ENCODE measurements around the gene CHL1. TPM values are rescaled to one million over a fixed set of nuclear protein-coding genes. Genes with fewer than 3 reads are reported as not detected.

The CHL1 gene
- total RNA-seq, 1 donor from 2014 or later = 0.53 TPM

- H3K27me3 ChIP-seq = no peaks in the 10 kb centered on the region
- H3K9me3 ChIP-seq = no peaks in the 10 kb centered on the region
- no peaks in the 10 kb centered on the region for H3K4me1 ChIP-seq
- H3K36me3 ChIP-seq = no peaks in the 10 kb centered on the region
- intact Hi-C loops (cut with DNase I) = no loop called here
- no peak for TF ChIP-seq CTCF (IDR thresholded peaks at IDR 0.05)
- DNase-seq (ENCODE audit: low spot score in 2 of 2) = no peak
- no peak overlapping the region for H3K27ac ChIP-seq
- H3K4me3 ChIP-seq = no peak overlapping the region
Observed at GRCh38 chr3:435161-435560, 238.6 kb downstream of the CHL1 start.

GRCh38 chr3:436053-436452, 239.5 kb downstream of the CHL1 start:
- H3K27ac ChIP-seq = no peak overlapping the region
- intact Hi-C loops (cut with DNase I) = no loop called here
- no peak overlapping the region for H3K4me3 ChIP-seq
- H3K4me1 ChIP-seq = no peaks in the 10 kb centered on the region
- TF ChIP-seq CTCF (IDR thresholded peaks at IDR 0.05) = no peak
- H3K36me3 ChIP-seq = no peaks in the 10 kb centered on the region
- H3K9me3 ChIP-seq = no peaks in the 10 kb centered on the region
- no peak for DNase-seq (ENCODE audit: low spot score in 2 of 2)
- H3K27me3 ChIP-seq = no peaks in the 10 kb centered on the region

- Histone ChIP-seq H3K4me3 (no peak overlapping the region), H3K27me3 (no peaks in the 10 kb centered on the region), H3K9me3 (no peaks in the 10 kb centered on the region), H3K36me3 (no peaks in the 10 kb centered on the region), H3K4me1 (no peaks in the 10 kb centered on the region), H3K27ac (no peak overlapping the region)
- intact Hi-C loops (cut with DNase I) = no loop called here
- no peak for DNase-seq (ENCODE audit: low spot score in 2 of 2)
- no peak for TF ChIP-seq CTCF (IDR thresholded peaks at IDR 0.05)
Observed at GRCh38 chr3:440826-441225, 244.3 kb downstream of the CHL1 start.

DNA sequence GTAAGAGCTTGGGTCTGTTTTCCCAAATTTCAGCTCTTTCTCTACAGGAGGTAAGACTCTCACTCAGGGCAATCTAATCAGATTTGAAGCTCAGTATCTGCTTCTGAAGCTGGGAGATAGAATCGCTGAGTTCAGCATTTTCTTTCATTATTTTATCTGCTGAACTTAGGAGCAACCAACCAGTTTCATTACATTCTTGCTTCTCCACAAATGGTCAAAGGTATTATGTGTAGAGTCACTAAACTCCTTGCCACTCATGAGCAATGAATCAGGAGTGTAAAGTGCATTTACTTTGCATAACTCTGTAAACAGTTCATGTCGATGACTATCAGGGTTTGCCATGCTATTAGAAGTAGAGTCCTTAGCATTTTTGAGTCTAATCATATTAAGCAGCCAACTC, 249.4 kb downstream of the CHL1 start:
- H3K4me3 ChIP-seq = no peak overlapping the region
- intact Hi-C loops (cut with DNase I) = no loop called here

DNA sequence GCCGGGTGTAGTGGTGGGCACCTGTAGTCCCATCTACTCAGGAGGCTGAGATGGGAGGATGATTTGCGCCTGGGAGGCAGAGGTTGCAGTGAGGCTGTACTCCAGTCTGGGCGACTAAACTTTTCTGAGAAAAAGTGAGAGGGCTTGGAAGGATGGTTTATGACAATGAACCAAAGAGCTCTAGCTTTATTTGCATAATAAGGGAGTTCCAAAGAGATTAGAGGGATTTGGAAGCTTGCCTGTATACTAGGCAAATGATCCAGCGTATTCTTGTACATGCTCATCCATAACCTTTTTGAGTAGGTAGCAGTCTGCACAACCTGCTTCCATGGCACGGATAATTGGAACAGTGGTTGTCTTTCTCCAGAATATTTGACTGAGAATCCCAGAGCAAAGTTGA, 251.1 kb downstream of the CHL1 start:
- Histone ChIP-seq H3K36me3 (no peaks in the 10 kb centered on the region), H3K4me1 (no peaks in the 10 kb centered on the region), H3K9me3 (no peaks in the 10 kb centered on the region), H3K27ac (no peak overlapping the region), H3K4me3 (no peak overlapping the region), H3K27me3 (no peaks in the 10 kb centered on the region)
- no peak for TF ChIP-seq CTCF (IDR thresholded peaks at IDR 0.05)
- DNase-seq (ENCODE audit: low spot score in 2 of 2) = no peak
- intact Hi-C loops (cut with DNase I) = no loop called here

More for the DNA sequence above, 249.4 kb downstream of the CHL1 start:
- Histone ChIP-seq H3K36me3 (no peaks in the 10 kb centered on the region), H3K9me3 (no peaks in the 10 kb centered on the region), H3K27me3 (no peaks in the 10 kb centered on the region), H3K27ac (no peak overlapping the region), H3K4me1 (no peaks in the 10 kb centered on the region)
- no peak for TF ChIP-seq CTCF (IDR thresholded peaks at IDR 0.05)
- no peak for DNase-seq (ENCODE audit: low spot score in 2 of 2)

DNA sequence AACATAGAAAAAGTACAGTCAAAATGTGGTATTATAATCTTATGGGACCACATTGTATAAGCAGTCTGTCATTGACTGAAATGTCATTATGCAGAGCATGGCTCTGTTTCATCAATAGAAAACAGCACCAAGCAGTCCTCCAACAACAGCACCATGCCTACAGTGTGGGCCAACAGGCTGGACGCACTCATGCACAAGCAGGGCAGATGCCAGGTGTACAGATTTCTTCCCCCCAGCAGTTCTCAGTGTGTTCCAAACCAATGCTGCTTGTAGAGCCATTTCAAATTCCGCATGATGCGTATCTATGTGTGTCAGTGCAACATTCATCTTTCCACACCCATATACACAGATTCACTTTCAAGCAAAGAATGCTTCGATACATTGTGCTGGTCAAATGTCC, 253.1 kb downstream of the CHL1 start:
- Histone ChIP-seq H3K4me1 (no peaks in the 10 kb centered on the region), H3K27ac (no peak overlapping the region), H3K36me3 (no peaks in the 10 kb centered on the region), H3K4me3 (no peak overlapping the region), H3K27me3 (no peaks in the 10 kb centered on the region), H3K9me3 (no peaks in the 10 kb centered on the region)
- DNase-seq (ENCODE audit: low spot score in 2 of 2) = no peak
- no peak for TF ChIP-seq CTCF (IDR thresholded peaks at IDR 0.05)
- intact Hi-C loops (cut with DNase I) = no loop called here

All from ascending aorta (tissue), 2 donors.